ENCODE results near the gene WDFY1.

- no peak for TF ChIP-seq PRDM4 (tag by site-specific recombination; IDR thresholded peaks at IDR 0.05)
- no peak for TF ChIP-seq CTCF (tag by site-specific recombination; IDR thresholded peaks at IDR 0.05)
- TF ChIP-seq ZBTB17 (tag by site-specific recombination; IDR thresholded peaks at IDR 0.05), result no peak
- no peak for TF ChIP-seq ZNF174 (tag by site-specific recombination; IDR thresholded peaks at IDR 0.05)
- TF ChIP-seq ZNF704 (tag by site-specific recombination; IDR thresholded peaks at IDR 0.05), result no peak
- no peak for TF ChIP-seq ZNF561 (tag by site-specific recombination; IDR thresholded peaks at IDR 0.05; ENCODE audit: borderline replicate concordance)
- no peak for TF ChIP-seq ZNF571 (tag by site-specific recombination; IDR thresholded peaks at IDR 0.05)
- no peak for TF ChIP-seq ELK4 (IDR thresholded peaks at IDR 0.05; ENCODE audit: borderline replicate concordance, low read depth, low read length)
- no peak for TF ChIP-seq ZNF274 (IDR thresholded peaks at IDR 0.05; ENCODE audit: low read length)
- no peak for TF ChIP-seq ZNF274 (tag by site-specific recombination; IDR thresholded peaks at IDR 0.05; ENCODE audit: borderline replicate concordance)
Observed at GRCh38 chr2:223941579-223942277, 3.4 kb downstream of the WDFY1 start.
